Measurements from ENCODE around the gene TOMM40L.
"Not testable (repeated sequence)": the region's sequence is repeated elsewhere in the genome, so short reads cannot be mapped to it uniquely, and the experiment has no call there.

DNA sequence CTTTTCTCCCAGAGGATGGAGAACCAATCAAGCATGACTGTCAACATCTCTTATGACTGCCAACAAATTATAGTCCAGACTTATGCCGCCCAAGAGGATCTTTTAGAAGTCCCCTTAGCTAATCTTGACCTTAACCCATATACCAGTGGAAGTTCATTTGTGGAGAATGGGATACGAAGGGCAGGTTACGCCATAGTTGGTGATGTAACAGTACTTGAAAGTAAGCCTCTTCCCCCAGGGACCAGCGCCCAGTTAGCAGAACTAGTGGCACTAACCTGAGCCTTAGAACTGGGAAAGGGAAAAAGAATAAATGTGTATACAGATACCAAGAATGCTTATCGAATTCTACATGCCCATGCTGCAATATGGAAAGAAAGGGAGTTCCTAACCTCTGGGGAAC lies 29.4 kb downstream of the TOMM40L start:
- TF ChIP-seq EP300, POLR2A (IDR thresholded peaks at IDR 0.05): not testable (repeated sequence)

Measured in sigmoid colon (tissue), 4 donors.